ENCODE measurements around the gene ZNF383.

GRCh38 chr19:37251308-37252229 is 33.6 kb downstream of the ZNF383 start:
- TF ChIP-seq EZH2 (IDR thresholded peaks at IDR 0.05; ENCODE audit: low read length, missing control alignments) (no peak), CTCF (conservative IDR thresholded peaks at IDR 0.05 in 1 of 2, IDR thresholded peaks at IDR 0.05 in 1 of 2; ENCODE audit: low read depth in 1 of 2, low read length in 2 of 2) (no peak)
